KMS-11 (cell line): Measurements from ENCODE around the gene NUFIP1.

Experiments
- H2AFZ ChIP-seq: fragments of 200-600 bp; sonication (generic); 2 replicates; pipeline ENCODE4 v1.6.1; 2016; ENCODE audit warnings: antibody characterized with exemption, mixed run types, low read depth
- H3K27ac ChIP-seq: fragments of 200-600 bp; sonication (generic); 2 replicates; pipeline ENCODE4 v1.6.1; 2016; ENCODE audit warnings: mild to moderate bottlenecking, mixed run types
- H3K27me3 ChIP-seq: fragments of 200-600 bp; sonication (generic); 2 replicates; pipeline ENCODE4 v1.6.1; 2017; ENCODE audit warnings: mild to moderate bottlenecking, low read depth, mixed run types, moderate library complexity; ENCODE audit not compliant: insufficient read depth
- H3K36me3 ChIP-seq: fragments of 200-600 bp; sonication (generic); 2 replicates; pipeline ENCODE4 v1.6.1; 2017; ENCODE audit warnings: mild to moderate bottlenecking, mixed run types; ENCODE audit not compliant: insufficient read depth
- H3K4me1 ChIP-seq: fragments of 200-600 bp; sonication (generic); 2 replicates; pipeline ENCODE4 v1.6.1; 2016; ENCODE audit warnings: mild to moderate bottlenecking, low read depth, mixed run types; ENCODE audit not compliant: poor library complexity, severe bottlenecking
- H3K4me2 ChIP-seq: fragments of 200-600 bp; sonication (generic); 2 replicates; pipeline ENCODE4 v1.7.0; 2016; ENCODE audit warnings: mild to moderate bottlenecking, mixed run types
- H3K4me3 ChIP-seq: fragments of 200-600 bp; sonication (generic); IDR thresholded peaks from 2 replicates; pipeline ENCODE4 v1.6.1; 2017; ENCODE audit warnings: low read depth, low read length, mixed read lengths; ENCODE audit not compliant: insufficient read depth
- H3K79me2 ChIP-seq: fragments of 200-600 bp; sonication (generic); 2 replicates; pipeline ENCODE4 v1.6.1; 2016; ENCODE audit warnings: low read depth, mixed run types; ENCODE audit not compliant: insufficient read depth
- H3K9ac ChIP-seq: fragments of 200-600 bp; sonication (generic); 2 replicates; pipeline ENCODE4 v1.6.1; 2016; ENCODE audit warnings: mild to moderate bottlenecking, mixed run types
- H4K20me1 ChIP-seq: fragments of 200-600 bp; sonication (generic); 2 replicates; pipeline ENCODE4 v1.6.1; 2016; ENCODE audit warnings: mild to moderate bottlenecking, mixed run types; ENCODE audit not compliant: insufficient read depth
- TF ChIP-seq, protein P1 (sequence below): fragments of 200-600 bp; sonication (generic); conservative IDR thresholded peaks from 2 replicates; pipeline ENCODE4 v1.6.1; 2017; ENCODE audit warnings: low read depth, mild to moderate bottlenecking, antibody characterized with exemption, low read length, moderate library complexity, mixed read lengths

The NUFIP1 gene

DNA sequence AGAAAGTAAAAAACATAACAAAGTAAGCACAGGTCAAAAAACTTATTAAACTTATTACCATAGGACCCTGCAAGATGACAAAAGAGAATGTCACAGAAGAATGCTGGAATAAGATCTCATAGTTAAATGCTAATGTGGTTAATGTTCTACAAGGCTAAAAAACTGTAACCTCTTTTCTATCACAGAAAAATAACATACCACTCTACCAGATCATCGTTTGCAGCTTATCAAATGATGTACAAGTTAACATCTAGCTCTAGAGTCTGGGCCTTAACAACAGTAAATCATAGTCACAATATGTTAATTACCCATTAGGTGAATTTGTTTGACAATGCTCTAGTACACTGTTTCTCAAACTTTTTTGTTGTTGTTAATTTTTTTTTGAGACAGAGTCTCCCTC, 53.0 kb downstream of the NUFIP1 start:
- Histone ChIP-seq H3K27ac (no peak overlapping the region), H3K36me3 (no peaks in the 10 kb centered on the region), H4K20me1 (no peaks in the 10 kb centered on the region), H2AFZ (no peak overlapping the region), H3K9ac (no peak overlapping the region), H3K27me3 (no peaks in the 10 kb centered on the region), H3K4me2 (no peak overlapping the region), H3K4me3 (no peak overlapping the region), H3K79me2 (no peaks in the 10 kb centered on the region), H3K4me1 (peaks cover 11% of the 10 kb centered on the region)
- TF ChIP-seq, protein P1, sequence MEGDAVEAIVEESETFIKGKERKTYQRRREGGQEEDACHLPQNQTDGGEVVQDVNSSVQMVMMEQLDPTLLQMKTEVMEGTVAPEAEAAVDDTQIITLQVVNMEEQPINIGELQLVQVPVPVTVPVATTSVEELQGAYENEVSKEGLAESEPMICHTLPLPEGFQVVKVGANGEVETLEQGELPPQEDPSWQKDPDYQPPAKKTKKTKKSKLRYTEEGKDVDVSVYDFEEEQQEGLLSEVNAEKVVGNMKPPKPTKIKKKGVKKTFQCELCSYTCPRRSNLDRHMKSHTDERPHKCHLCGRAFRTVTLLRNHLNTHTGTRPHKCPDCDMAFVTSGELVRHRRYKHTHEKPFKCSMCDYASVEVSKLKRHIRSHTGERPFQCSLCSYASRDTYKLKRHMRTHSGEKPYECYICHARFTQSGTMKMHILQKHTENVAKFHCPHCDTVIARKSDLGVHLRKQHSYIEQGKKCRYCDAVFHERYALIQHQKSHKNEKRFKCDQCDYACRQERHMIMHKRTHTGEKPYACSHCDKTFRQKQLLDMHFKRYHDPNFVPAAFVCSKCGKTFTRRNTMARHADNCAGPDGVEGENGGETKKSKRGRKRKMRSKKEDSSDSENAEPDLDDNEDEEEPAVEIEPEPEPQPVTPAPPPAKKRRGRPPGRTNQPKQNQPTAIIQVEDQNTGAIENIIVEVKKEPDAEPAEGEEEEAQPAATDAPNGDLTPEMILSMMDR, result no peak

DNA sequence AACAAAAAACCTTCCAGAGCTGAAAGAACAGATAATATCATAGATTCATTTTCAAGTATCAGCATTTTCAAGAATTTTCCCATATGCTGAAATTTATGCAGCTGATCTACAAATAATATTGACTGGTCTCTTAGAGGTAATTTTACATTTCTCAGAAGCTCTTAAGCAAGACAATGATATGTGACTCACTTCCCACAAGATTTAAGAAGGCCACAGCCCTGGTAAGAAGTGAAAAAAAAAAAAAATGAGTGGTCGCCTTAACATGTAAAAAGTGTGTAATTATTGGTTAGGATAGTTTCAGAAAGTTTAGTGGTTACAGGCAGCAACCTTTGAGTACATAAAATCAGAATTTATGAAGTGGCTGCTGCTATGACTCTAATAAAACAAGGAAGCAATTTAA, 54.5 kb downstream of the NUFIP1 start:
- peaks cover 11% of the 10 kb centered on the region for H3K4me1 ChIP-seq
- H3K27me3 ChIP-seq, result no peaks in the 10 kb centered on the region
- no peaks in the 10 kb centered on the region for H3K79me2 ChIP-seq
- H3K4me3 ChIP-seq, result no peak overlapping the region
- H3K27ac ChIP-seq, result no peak overlapping the region
- TF ChIP-seq, protein P1, result no peak
- no peak overlapping the region for H3K9ac ChIP-seq
- no peak overlapping the region for H3K4me2 ChIP-seq
- no peaks in the 10 kb centered on the region for H4K20me1 ChIP-seq
- H2AFZ ChIP-seq, result no peak overlapping the region
- H3K36me3 ChIP-seq, result no peaks in the 10 kb centered on the region

DNA sequence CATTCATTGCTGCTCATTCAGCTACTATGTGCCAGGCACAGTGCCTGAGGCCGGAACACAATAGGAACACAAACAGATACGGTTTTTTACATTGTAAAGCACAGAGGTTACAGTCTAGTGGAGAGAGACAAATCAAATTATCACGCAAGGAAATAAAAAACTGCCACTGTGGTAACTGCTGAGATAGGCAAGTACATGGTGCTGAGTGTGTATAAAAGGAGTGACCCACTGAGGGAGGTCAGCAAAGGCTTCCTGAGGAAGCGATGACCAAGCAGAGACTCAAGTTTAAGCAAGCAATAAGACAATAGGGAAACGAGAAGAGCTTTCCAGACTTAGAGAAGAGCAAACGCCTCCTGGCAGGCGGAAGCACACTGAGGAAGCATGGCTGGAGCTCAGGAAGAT, 56.4 kb downstream of the NUFIP1 start:
- Histone ChIP-seq H2AFZ (no peak overlapping the region), H3K4me3 (no peak overlapping the region), H3K9ac (no peak overlapping the region), H4K20me1 (no peaks in the 10 kb centered on the region), H3K4me2 (no peak overlapping the region), H3K4me1 (peaks cover 11% of the 10 kb centered on the region), H3K36me3 (no peaks in the 10 kb centered on the region), H3K79me2 (no peaks in the 10 kb centered on the region), H3K27me3 (no peaks in the 10 kb centered on the region), H3K27ac (no peak overlapping the region)
- TF ChIP-seq, protein P1, result no peak

DNA sequence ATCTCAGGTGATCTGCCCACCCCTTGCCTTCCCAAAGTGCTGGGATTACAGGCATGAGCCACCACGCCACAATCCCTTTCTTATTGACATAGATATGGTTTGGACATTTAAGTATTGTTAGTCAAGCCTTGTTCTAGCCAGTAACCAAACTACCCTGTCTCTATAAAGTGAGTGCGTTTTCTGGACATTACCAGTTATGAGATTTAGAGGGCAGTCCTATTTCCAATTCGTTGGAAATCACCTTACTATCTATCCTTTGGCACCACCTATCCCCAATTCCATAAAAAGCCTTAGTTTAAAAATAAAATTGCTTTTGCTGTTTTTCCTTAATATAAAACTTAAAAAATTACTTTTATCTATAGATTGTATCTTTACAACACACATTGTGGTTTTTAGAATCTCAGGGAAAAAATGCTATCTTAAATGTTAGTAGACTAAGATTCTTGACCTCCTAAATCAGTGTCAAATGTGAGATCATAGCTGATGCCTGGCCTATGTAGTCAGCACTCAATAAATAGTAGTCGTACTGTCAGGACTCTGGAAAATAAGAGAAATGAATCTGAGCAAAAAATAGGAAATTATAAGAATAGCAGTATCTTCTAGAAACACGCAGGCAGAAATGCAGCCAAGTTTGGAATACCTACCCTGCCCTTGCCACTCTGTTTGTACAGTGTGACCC, 57.0 kb downstream of the NUFIP1 start:
- Histone ChIP-seq H3K36me3 (no peaks in the 10 kb centered on the region), H4K20me1 (no peaks in the 10 kb centered on the region), H2AFZ (no peak overlapping the region), H3K4me1 (peaks cover 11% of the 10 kb centered on the region), H3K9ac (no peak overlapping the region), H3K79me2 (no peaks in the 10 kb centered on the region), H3K4me2 (no peak overlapping the region), H3K27ac (no peak overlapping the region), H3K27me3 (no peaks in the 10 kb centered on the region), H3K4me3 (no peak overlapping the region)
- TF ChIP-seq, protein P1, result no peak
